Measurements from ENCODE around the gene OR10A4. TPM values are rescaled to one million over a fixed set of nuclear protein-coding genes. Genes with fewer than 3 reads are reported as not detected.
"Not testable (repeated sequence)": the region's sequence is repeated elsewhere in the genome, so short reads cannot be mapped to it uniquely, and the experiment has no call there.

Gene OR10A4
- polyA plus RNA-seq, 1 donor from 2014 or later: not detected

DNA sequence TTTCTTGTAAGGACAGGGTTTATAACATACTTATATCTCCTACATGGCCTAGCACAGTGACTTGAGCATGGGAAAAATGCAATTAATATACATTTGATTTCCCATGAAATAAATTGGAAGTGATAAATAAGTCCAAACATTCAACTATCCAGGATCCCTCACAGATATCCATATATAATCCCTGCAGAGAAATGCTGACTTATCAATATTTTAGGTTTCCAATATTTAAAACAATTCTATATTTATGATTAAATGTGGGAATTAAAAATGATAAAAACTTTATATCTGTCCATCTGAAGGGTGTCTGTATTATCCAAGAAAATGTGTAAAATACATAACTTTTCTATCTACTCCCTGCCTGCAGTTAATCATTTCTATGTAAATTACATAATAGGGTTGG is 6.3 kb downstream of the OR10A4 start:
- Histone ChIP-seq H3K27ac (ENCODE audit: low read length) (no peak overlapping the region), H2AFZ (ENCODE audit: low read depth, low read length) (no peak overlapping the region), H3F3A (ENCODE audit: insufficient read depth, low read length, poor library complexity, severe bottlenecking) (no peaks in the 10 kb centered on the region), H3K27me3 (ENCODE audit: insufficient read depth, low read depth, low read length) (no peaks in the 10 kb centered on the region), H3K9ac (ENCODE audit: low read length) (no peak overlapping the region), H4K20me1 (ENCODE audit: insufficient read depth) (no peaks in the 10 kb centered on the region), H3K79me2 (replicated peaks; ENCODE audit: insufficient read depth, low read length) (no peaks in the 10 kb centered on the region), H3K9me2 (ENCODE audit: insufficient read depth, low read length) (no peaks in the 10 kb centered on the region), H3K9me3 (ENCODE audit: low read length) (no peaks in the 10 kb centered on the region), H3K36me3 (ENCODE audit: insufficient read depth, low read length) (no peaks in the 10 kb centered on the region), H3K4me3 (ENCODE audit: low read length) (no peak overlapping the region), H3K4me2 (ENCODE audit: low read length) (no peak overlapping the region)
- TF ChIP-seq, protein P1, sequence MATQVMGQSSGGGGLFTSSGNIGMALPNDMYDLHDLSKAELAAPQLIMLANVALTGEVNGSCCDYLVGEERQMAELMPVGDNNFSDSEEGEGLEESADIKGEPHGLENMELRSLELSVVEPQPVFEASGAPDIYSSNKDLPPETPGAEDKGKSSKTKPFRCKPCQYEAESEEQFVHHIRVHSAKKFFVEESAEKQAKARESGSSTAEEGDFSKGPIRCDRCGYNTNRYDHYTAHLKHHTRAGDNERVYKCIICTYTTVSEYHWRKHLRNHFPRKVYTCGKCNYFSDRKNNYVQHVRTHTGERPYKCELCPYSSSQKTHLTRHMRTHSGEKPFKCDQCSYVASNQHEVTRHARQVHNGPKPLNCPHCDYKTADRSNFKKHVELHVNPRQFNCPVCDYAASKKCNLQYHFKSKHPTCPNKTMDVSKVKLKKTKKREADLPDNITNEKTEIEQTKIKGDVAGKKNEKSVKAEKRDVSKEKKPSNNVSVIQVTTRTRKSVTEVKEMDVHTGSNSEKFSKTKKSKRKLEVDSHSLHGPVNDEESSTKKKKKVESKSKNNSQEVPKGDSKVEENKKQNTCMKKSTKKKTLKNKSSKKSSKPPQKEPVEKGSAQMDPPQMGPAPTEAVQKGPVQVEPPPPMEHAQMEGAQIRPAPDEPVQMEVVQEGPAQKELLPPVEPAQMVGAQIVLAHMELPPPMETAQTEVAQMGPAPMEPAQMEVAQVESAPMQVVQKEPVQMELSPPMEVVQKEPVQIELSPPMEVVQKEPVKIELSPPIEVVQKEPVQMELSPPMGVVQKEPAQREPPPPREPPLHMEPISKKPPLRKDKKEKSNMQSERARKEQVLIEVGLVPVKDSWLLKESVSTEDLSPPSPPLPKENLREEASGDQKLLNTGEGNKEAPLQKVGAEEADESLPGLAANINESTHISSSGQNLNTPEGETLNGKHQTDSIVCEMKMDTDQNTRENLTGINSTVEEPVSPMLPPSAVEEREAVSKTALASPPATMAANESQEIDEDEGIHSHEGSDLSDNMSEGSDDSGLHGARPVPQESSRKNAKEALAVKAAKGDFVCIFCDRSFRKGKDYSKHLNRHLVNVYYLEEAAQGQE (IDR thresholded peaks at IDR 0.05; ENCODE audit: borderline replicate concordance): no peak
- TF ChIP-seq MXI1 (conservative IDR thresholded peaks at IDR 0.05; ENCODE audit: poor library complexity, severe bottlenecking): no peak
- no peak for TF ChIP-seq POLR2AphosphoS5 (IDR thresholded peaks at IDR 0.05)
- TF ChIP-seq, protein P2, sequence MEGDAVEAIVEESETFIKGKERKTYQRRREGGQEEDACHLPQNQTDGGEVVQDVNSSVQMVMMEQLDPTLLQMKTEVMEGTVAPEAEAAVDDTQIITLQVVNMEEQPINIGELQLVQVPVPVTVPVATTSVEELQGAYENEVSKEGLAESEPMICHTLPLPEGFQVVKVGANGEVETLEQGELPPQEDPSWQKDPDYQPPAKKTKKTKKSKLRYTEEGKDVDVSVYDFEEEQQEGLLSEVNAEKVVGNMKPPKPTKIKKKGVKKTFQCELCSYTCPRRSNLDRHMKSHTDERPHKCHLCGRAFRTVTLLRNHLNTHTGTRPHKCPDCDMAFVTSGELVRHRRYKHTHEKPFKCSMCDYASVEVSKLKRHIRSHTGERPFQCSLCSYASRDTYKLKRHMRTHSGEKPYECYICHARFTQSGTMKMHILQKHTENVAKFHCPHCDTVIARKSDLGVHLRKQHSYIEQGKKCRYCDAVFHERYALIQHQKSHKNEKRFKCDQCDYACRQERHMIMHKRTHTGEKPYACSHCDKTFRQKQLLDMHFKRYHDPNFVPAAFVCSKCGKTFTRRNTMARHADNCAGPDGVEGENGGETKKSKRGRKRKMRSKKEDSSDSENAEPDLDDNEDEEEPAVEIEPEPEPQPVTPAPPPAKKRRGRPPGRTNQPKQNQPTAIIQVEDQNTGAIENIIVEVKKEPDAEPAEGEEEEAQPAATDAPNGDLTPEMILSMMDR (IDR thresholded peaks at IDR 0.05; ENCODE audit: poor library complexity, severe bottlenecking): no peak
- no peak for TF ChIP-seq EP300 (conservative IDR thresholded peaks at IDR 0.05; ENCODE audit: poor library complexity, severe bottlenecking)
- no peak for TF ChIP-seq EZH2 (IDR thresholded peaks at IDR 0.05; ENCODE audit: borderline replicate concordance, insufficient read depth, low read length, poor library complexity, severe bottlenecking)
- no peak for TF ChIP-seq RAD21 (conservative IDR thresholded peaks at IDR 0.05)
- TF ChIP-seq SMC3 (conservative IDR thresholded peaks at IDR 0.05; ENCODE audit: poor library complexity): no peak
- no peak for TF ChIP-seq TAF1 (IDR thresholded peaks at IDR 0.05; ENCODE audit: low read depth)

DNA sequence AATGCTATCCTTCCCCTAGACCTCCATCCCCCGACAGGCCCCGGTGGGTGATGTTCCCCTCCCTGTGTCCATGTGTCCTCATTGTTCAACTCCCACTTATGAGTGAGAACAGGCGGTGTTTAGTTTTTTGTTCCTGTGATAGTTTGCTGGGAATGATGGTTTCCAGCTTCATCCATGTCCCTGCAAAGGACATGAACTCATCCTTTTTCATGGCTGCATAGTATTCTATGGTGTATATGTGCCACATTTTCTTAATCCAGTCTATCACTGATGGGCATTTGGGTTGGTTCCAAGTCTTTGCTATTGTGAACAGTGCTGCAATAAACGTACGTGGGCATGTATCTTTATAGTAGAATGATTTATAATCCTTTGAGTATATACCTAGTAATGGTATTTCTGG is 11.3 kb downstream of the OR10A4 start:
- H3K9me3 ChIP-seq (ENCODE audit: low read length); H3K9me2 ChIP-seq (ENCODE audit: insufficient read depth, low read length); H3K27ac ChIP-seq (ENCODE audit: low read length); H3F3A ChIP-seq (ENCODE audit: insufficient read depth, low read length, poor library complexity, severe bottlenecking); H3K4me2 ChIP-seq (ENCODE audit: low read length); H3K27me3 ChIP-seq (ENCODE audit: insufficient read depth, low read depth, low read length); H4K20me1 ChIP-seq (ENCODE audit: insufficient read depth); H2AFZ ChIP-seq (ENCODE audit: low read depth, low read length); H3K9ac ChIP-seq (ENCODE audit: low read length); H3K79me2 ChIP-seq (replicated peaks; ENCODE audit: insufficient read depth, low read length); H3K36me3 ChIP-seq (ENCODE audit: insufficient read depth, low read length); H3K4me3 ChIP-seq (ENCODE audit: low read length): not testable (repeated sequence)

DNA sequence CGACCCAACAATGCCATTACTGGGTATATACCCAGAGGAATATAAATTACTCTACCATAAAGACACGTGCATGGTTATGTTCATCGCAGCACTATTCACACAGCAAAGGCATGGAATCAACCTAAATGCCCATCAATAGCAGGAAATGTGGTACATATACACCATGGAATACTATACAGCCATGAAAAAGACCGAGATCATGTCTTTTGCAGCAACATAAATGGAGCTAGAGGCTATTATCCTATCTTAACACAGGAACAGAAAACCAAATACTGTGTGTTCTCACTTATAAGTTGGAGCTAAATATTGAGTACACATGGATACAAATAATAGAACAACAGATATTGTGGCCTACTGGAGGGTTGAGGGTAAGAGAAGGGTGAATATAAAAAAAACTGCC is 12.4 kb downstream of the OR10A4 start:
- Histone ChIP-seq H4K20me1 (ENCODE audit: insufficient read depth) (no peaks in the 10 kb centered on the region), H3K27me3 (ENCODE audit: insufficient read depth, low read depth, low read length) (no peaks in the 10 kb centered on the region), H3K79me2 (replicated peaks; ENCODE audit: insufficient read depth, low read length) (no peaks in the 10 kb centered on the region), H2AFZ (ENCODE audit: low read depth, low read length) (no peak overlapping the region), H3K9ac (ENCODE audit: low read length) (no peak overlapping the region), H3K4me2 (ENCODE audit: low read length) (no peak overlapping the region), H3K4me3 (ENCODE audit: low read length) (no peak overlapping the region), H3K9me3 (ENCODE audit: low read length) (no peaks in the 10 kb centered on the region), H3F3A (ENCODE audit: insufficient read depth, low read length, poor library complexity, severe bottlenecking) (no peaks in the 10 kb centered on the region), H3K36me3 (ENCODE audit: insufficient read depth, low read length) (no peaks in the 10 kb centered on the region), H3K27ac (ENCODE audit: low read length) (no peak overlapping the region), H3K9me2 (ENCODE audit: insufficient read depth, low read length) (no peaks in the 10 kb centered on the region)
- TF ChIP-seq, protein P2 (IDR thresholded peaks at IDR 0.05; ENCODE audit: poor library complexity, severe bottlenecking): no peak
- TF ChIP-seq TAF1 (IDR thresholded peaks at IDR 0.05; ENCODE audit: low read depth) (no peak), SMC3 (conservative IDR thresholded peaks at IDR 0.05; ENCODE audit: poor library complexity) (no peak), EZH2 (IDR thresholded peaks at IDR 0.05; ENCODE audit: borderline replicate concordance, insufficient read depth, low read length, poor library complexity, severe bottlenecking) (no peak), RAD21 (conservative IDR thresholded peaks at IDR 0.05) (no peak), EP300 (conservative IDR thresholded peaks at IDR 0.05; ENCODE audit: poor library complexity, severe bottlenecking) (no peak), MXI1 (conservative IDR thresholded peaks at IDR 0.05; ENCODE audit: poor library complexity, severe bottlenecking) (no peak), POLR2AphosphoS5 (IDR thresholded peaks at IDR 0.05) (no peak)
- TF ChIP-seq, protein P1 (IDR thresholded peaks at IDR 0.05; ENCODE audit: borderline replicate concordance): no peak

Measured in neural cell (in vitro differentiated cells).